Measurements from ENCODE around the gene CASP2. TPM values are rescaled to one million over a fixed set of nuclear protein-coding genes. Genes with fewer than 3 reads are reported as not detected.

CASP2 gene
- total RNA-seq, 4 donors from 2014 or later: 3.1 to 13.9 (median 4.1) TPM

- no peaks in the 10 kb centered on the region for H3K27me3 ChIP-seq
- H3K36me3 ChIP-seq: peaks cover 0 to 70% of the 10 kb centered on the region in 2 donors
- TF ChIP-seq CTCF (IDR thresholded peaks at IDR 0.05 in 4 of 5, conservative IDR thresholded peaks at IDR 0.05 in 1 of 5): no peak
- TF ChIP-seq POLR2A (IDR thresholded peaks at IDR 0.05): no peak
- DNase-seq (no peak), ATAC-seq (no peak)
- peaks cover 0 to 13% of the 10 kb centered on the region in 2 donors for H3K4me1 ChIP-seq
- no peak overlapping the region for H3K4me3 ChIP-seq
- H3K9me3 ChIP-seq: no peaks in the 10 kb centered on the region
- H3K27ac ChIP-seq: no peak overlapping the region
- in situ Hi-C loops (cut with MboI; ENCODE audit: low sequenced_read_pairs in 4 of 4): loop anchor here in 2 of 4 donors (5.0 to 25.0 kb wide), 2 partner anchors 44 to 591 kb away; no protein-coding TSS in a partner anchor
- intact Hi-C loops (cut with DNase I; ENCODE audit: low total_unique reads): no loop called here
Measured at GRCh38 chr7:143296686-143297085, 8.5 kb downstream of the CASP2 start.

- Histone ChIP-seq H3K36me3 (peaks cover 0 to 71% of the 10 kb centered on the region in 2 donors), H3K4me3 (no peak overlapping the region), H3K4me1 (peaks cover 0 to 13% of the 10 kb centered on the region in 2 donors), H3K27ac (peak overlapping the region in 1 of 4 donors; percentile 12), H3K27me3 (no peaks in the 10 kb centered on the region), H3K9me3 (no peaks in the 10 kb centered on the region)
- TF ChIP-seq POLR2A (IDR thresholded peaks at IDR 0.05) (no peak), CTCF (IDR thresholded peaks at IDR 0.05 in 4 of 5, conservative IDR thresholded peaks at IDR 0.05 in 1 of 5) (no peak)
- no peak for DNase-seq
- intact Hi-C loops (cut with DNase I; ENCODE audit: low total_unique reads): no loop called here
- no peak for ATAC-seq
- in situ Hi-C loops (cut with MboI; ENCODE audit: low sequenced_read_pairs in 4 of 4): loop anchor here in 2 of 4 donors (5.0 to 25.0 kb wide), 2 partner anchors 47 to 588 kb away; no protein-coding TSS in a partner anchor
Measured at GRCh38 chr7:143299346-143299745, 11.2 kb downstream of the CASP2 start.

GRCh38 chr7:143299840-143300239 is 11.7 kb downstream of the CASP2 start:
- in situ Hi-C loops (cut with MboI; ENCODE audit: low sequenced_read_pairs in 4 of 4) (loop anchor here in 2 of 4 donors (5.0 to 25.0 kb wide), 2 partner anchors 48 to 587 kb away; no protein-coding TSS in a partner anchor), intact Hi-C loops (cut with DNase I; ENCODE audit: low total_unique reads) (no loop called here)
- Histone ChIP-seq H3K36me3 (peaks cover 0 to 71% of the 10 kb centered on the region in 2 donors), H3K27ac (peak overlapping the region in 1 of 4 donors; percentile 12), H3K9me3 (no peaks in the 10 kb centered on the region), H3K4me3 (no peak overlapping the region), H3K27me3 (no peaks in the 10 kb centered on the region), H3K4me1 (peaks cover 0 to 13% of the 10 kb centered on the region in 2 donors)
- ATAC-seq (peak in 1 of 2 donors; percentile 60), DNase-seq (no peak)
- no peak for TF ChIP-seq POLR2A (IDR thresholded peaks at IDR 0.05)
- peak in 4 of 5 experiments; percentile 14 to 53 (median 22) for TF ChIP-seq CTCF (IDR thresholded peaks at IDR 0.05 in 4 of 5, conservative IDR thresholded peaks at IDR 0.05 in 1 of 5)

GRCh38 chr7:143300959-143301935 is 13.1 kb downstream of the CASP2 start:
- no peak for DNase-seq
- H3K4me1 ChIP-seq: peaks cover 0 to 13% of the 10 kb centered on the region in 2 donors
- TF ChIP-seq CTCF (IDR thresholded peaks at IDR 0.05 in 4 of 5, conservative IDR thresholded peaks at IDR 0.05 in 1 of 5) (no peak), POLR2A (IDR thresholded peaks at IDR 0.05) (no peak)
- in situ Hi-C loops (cut with MboI; ENCODE audit: low sequenced_read_pairs in 4 of 4): no loop called here
- intact Hi-C loops (cut with DNase I; ENCODE audit: low total_unique reads): no loop called here
- peaks cover 0 to 68% of the 10 kb centered on the region in 2 donors for H3K36me3 ChIP-seq
- H3K4me3 ChIP-seq: no peak overlapping the region
- H3K27ac ChIP-seq: no peak overlapping the region
- no peaks in the 10 kb centered on the region for H3K27me3 ChIP-seq
- no peaks in the 10 kb centered on the region for H3K9me3 ChIP-seq
- ATAC-seq: no peak

Data from gastrocnemius medialis (tissue), 4 donors.